GM19324 (cell line): ENCODE data around the gene RPL9.
"Not testable (repeated sequence)": the region's sequence is repeated elsewhere in the genome, so short reads cannot be mapped to it uniquely, and the experiment has no call there.

Experiments
- ATAC-seq: cut with Tn5 transposase; IDR thresholded peaks from one replicate; pipeline ENCODE4 v1.9.1; 2021; ENCODE audit warnings: mild to moderate bottlenecking, moderate library complexity; ENCODE audit not compliant: unreplicated experiment, low FRiP score

Gene RPL9

GRCh38 chr4:39458505-39459300, at the start of gene RPL9, which contains the start of gene LIAS:
RPL9 (minus strand) TSS chr4:39458922; CDS start chr4:39458439, 483 bp downstream.
LIAS (plus strand) TSS chr4:39459056; CDS start chr4:39459118, 62 bp downstream.
- peak; percentile 89 for ATAC-seq

- ATAC-seq, result no peak
Measured at GRCh38 chr4:39505581-39505980, 46.9 kb upstream of the RPL9 start.

GRCh38 chr4:39504538-39504937, 45.8 kb upstream of the RPL9 start:
- ATAC-seq, result no peak

GRCh38 chr4:39502664-39503035, 43.9 kb upstream of the RPL9 start:
- ATAC-seq, result not testable (repeated sequence)

- no peak for ATAC-seq
Measured at GRCh38 chr4:39502019-39502663, 43.4 kb upstream of the RPL9 start.

- no peak for ATAC-seq
Measured at GRCh38 chr4:39498727-39499020, 40.0 kb upstream of the RPL9 start.

- ATAC-seq, result no peak
Measured at GRCh38 chr4:39497909-39498726, 39.4 kb upstream of the RPL9 start.

- ATAC-seq, result no peak
Measured at GRCh38 chr4:39495446-39496213, 36.9 kb upstream of the RPL9 start.

GRCh38 chr4:39494354-39494753, 35.6 kb upstream of the RPL9 start:
- ATAC-seq, result no peak

- ATAC-seq, result no peak
Measured at GRCh38 chr4:39490322-39490721, 31.6 kb upstream of the RPL9 start.

- no peak for ATAC-seq
Measured at GRCh38 chr4:39486221-39486804, 27.6 kb upstream of the RPL9 start.

GRCh38 chr4:39484582-39485272, 26.0 kb upstream of the RPL9 start:
- no peak for ATAC-seq

- no peak for ATAC-seq
Measured at GRCh38 chr4:39480902-39481695, 22.4 kb upstream of the RPL9 start.

GRCh38 chr4:39480251-39480650, 21.5 kb upstream of the RPL9 start:
- no peak for ATAC-seq

- no peak for ATAC-seq
Measured at GRCh38 chr4:39476187-39476895, 17.6 kb upstream of the RPL9 start.

- no peak for ATAC-seq
Measured at GRCh38 chr4:39472396-39472795, 13.7 kb upstream of the RPL9 start.

GRCh38 chr4:39470402-39470801, 11.7 kb upstream of the RPL9 start:
- ATAC-seq, result no peak

GRCh38 chr4:39469429-39470077, 10.8 kb upstream of the RPL9 start:
- peak; percentile 79 for ATAC-seq
